Transverse colon (tissue), 4 donors: Measurements from ENCODE around the gene ZNF148.

Source experiments
- CTCF ChIP-seq, 5 experiments: fragments of 200-600 bp in 3 of 5; fragments of 450-650 bp in 2 of 5; sonication (generic) in 3 of 5; IDR thresholded peaks; 1 replicate in 2 of 5; 2 replicates in 3 of 5; pipeline ENCODE4 v1.5.1; 2016 to 2017; ENCODE audit warnings: antibody characterized with exemption in 5 of 5, inconsistent platforms in 3 of 5, mild to moderate bottlenecking in 2 of 5, moderate library complexity in 1 of 5
- EP300 ChIP-seq: sonication (generic); formaldehyde crosslinking; IDR thresholded peaks from one replicate; pipeline ENCODE4 v1.6.1; 2017; ENCODE audit warnings: antibody characterized with exemption, low read depth
- POLR2A ChIP-seq: fragments of 450-650 bp; IDR thresholded peaks from one replicate; pipeline ENCODE4 v1.6.1; 2016; ENCODE audit warnings: antibody characterized with exemption, mild to moderate bottlenecking, moderate library complexity
- POLR2AphosphoS5 ChIP-seq, 3 donors: sonication (generic); formaldehyde crosslinking; IDR thresholded peaks; one replicate each; pipeline ENCODE4 v1.6.1; 2016; ENCODE audit warnings: antibody characterized with exemption in 3 of 3

DNA sequence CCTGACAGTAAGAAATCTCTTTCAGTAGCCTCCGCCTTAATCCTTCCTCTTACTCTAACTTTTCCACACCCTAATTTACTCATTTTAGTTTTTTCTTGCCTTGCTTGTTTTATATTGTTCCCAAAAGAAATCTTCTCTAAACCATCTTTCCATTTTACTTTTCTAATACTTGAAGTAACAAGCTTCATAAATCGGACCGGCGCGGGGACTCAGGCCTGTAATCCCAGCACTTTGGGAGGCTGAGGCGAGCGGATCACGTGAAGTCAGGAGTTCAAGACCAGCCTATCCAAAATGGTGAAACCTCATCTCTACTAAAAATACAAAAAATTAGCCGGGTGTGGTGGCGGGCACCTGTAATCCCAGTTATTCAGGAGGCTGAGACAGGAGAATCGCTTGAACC is 17.3 kb downstream of the ZNF148 start:
- TF ChIP-seq EP300 (no peak), POLR2A (no peak), CTCF (IDR thresholded peaks at IDR 0.05) (no peak), POLR2AphosphoS5 (IDR thresholded peaks at IDR 0.05) (no peak)
